ENCODE measurements around the gene PGGT1B.
"Not testable (repeated sequence)": the region's sequence is repeated elsewhere in the genome, so short reads cannot be mapped to it uniquely, and the experiment has no call there.

The PGGT1B gene

GRCh38 chr5:115257981-115258380 is 4.7 kb downstream of the PGGT1B start:
- no peak for DNase-seq

DNA sequence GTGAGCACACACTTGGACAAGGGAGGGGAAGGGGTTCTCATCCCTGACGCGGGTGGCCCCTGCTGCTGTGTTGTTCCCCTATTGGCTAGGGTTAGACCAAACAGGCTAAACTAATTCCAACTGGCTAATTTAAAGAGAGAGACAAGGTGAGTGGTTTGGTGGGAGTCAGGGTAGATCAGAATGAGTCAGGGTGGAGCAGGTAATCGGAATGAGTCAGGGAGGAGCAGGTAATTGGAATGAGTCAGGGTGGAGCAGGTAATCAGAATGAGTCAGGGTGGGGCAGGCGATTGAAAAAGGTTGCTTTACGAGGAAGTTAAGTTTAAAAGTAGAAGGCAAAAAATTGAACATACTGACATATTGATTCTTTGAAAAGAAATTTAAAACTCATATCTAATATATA is 13.3 kb downstream of the PGGT1B start:
- not testable (repeated sequence) for DNase-seq

GRCh38 chr5:115246361-115246991 is 16.2 kb downstream of the PGGT1B start:
- DNase-seq = no peak

DNA sequence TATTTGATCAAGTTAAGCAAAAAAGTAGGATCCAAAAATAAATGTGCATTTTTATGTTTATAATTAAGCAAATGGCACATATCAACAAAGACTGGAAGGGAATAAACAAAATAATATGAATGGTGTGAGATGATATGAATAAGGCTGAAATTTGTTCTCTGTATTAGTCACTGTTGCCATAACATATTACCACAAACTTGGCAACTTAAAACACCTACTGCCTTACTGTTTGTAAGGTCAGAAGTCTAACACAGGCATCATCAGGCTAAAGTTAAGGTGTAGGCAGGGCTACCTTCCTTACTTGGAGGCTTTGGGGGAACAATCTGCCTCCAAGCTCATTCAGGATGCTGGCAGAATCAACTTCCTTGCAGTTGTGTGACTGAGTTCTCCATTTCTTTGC is 19.3 kb downstream of the PGGT1B start:
- no peak for DNase-seq

- no peak for DNase-seq
These were observed 20.6 kb downstream of the PGGT1B start for GRCh38 chr5:115241881-115242642.

DNA sequence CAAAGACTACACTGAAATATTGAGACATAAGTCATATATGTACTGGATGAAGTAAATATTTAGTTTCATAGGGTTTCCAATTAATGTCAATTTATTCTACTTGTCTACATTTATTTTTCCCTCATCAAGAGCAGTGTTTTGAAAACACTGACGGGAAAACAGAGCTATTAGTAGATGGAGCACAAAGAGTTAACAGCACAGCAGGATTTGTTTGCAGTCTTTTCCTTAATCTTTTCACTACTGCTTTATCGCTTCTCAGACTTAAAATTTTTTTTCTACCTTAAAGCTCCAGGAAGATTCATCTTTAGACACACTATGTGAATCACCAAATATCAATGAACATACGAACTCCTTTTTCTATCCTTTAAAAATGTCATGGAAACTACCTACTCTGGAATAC is 25.6 kb downstream of the PGGT1B start:
- DNase-seq = no peak

DNA sequence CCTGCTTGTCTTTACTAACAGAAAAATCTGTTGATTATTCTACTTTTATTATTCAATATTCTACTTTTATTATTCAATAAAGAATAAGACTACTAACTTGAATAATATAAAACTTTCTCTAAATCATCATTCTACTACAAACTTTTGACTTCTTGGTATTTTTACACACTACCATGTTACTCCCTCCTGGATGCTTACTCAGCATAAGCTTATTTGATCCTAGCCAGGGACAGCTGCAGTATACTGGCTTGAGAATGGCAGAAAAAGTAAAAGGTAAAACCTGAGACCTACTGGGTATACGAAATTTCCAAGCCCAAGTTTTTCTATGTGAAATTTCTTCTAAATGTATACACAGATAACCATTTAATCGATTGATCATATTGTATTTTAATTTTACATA is 26.1 kb downstream of the PGGT1B start:
- no peak for DNase-seq

GRCh38 chr5:115231598-115231997 is 31.1 kb downstream of the PGGT1B start:
- no peak for DNase-seq

- no peak for DNase-seq
These were observed 33.1 kb downstream of the PGGT1B start for GRCh38 chr5:115229606-115230005.

DNA sequence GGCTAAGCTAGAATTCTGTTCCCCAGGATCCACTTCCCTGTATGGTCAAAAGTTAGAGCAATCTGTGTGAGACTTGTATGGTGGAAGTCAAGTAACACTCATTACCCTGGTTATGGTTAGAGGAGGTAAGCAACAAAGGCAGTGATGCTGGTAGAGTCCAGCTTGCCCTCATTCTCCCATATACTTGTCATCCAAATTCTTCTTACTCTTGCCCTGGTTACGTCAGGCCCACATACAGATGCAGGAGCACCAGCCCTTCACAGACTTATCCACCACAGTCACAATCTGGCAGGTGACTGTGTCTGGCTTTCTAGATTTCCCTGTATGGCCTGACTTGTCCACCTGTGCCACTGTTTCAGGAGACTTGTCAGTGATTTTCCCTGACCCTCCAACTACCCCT is 35.4 kb downstream of the PGGT1B start:
- no peak for DNase-seq

- no peak for DNase-seq
These were observed 48.1 kb downstream of the PGGT1B start for GRCh38 chr5:115214541-115214940.

DNA sequence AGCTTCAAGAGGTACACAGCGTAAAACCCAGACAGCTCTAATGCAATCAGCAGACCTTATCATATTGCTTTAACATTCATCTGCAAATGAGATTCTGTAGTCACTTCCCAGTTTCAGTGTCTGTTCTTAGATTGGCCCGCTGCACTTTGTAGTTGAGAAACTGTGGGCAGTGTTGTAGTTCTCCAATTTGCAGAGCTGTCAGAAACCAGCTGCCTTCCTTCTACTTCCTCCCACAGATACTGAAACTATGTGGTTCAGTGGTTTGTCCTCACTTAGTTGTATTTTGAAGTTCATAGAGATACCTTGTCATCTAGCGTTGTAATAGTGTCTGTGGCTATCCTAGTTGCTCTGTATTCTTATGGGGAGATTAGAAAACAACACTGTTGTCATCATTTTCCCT is 53.4 kb downstream of the PGGT1B start:
- peak; percentile 68 for DNase-seq

DNA sequence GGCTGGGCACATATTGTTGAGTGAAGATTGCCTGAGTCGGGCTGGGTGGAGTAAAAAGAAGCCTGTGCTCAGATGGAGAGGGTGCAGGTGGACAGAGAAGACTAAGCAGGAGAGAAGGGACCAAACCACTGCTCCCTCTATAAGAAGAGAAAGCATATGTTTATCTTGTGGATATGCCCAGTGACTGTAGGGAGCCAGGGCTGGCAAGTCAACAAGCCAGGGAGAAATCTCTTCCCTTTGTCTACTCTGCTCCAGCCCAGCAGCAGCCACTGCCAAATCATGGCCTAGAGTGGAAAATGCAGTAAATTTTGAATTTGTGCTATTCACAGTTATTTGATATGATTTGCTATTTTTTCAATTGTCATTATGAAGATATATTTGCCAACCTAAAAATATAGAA is 59.7 kb downstream of the PGGT1B start:
- DNase-seq = no peak

GRCh38 chr5:115196161-115196560 is 66.5 kb downstream of the PGGT1B start:
- DNase-seq = no peak

- no peak for DNase-seq
These were observed 68.0 kb downstream of the PGGT1B start for GRCh38 chr5:115194676-115195075.

- no peak for DNase-seq
These were observed 69.4 kb downstream of the PGGT1B start for GRCh38 chr5:115193295-115193694.

GRCh38 chr5:115192098-115192497 is 70.6 kb downstream of the PGGT1B start:
- no peak for DNase-seq

DNA sequence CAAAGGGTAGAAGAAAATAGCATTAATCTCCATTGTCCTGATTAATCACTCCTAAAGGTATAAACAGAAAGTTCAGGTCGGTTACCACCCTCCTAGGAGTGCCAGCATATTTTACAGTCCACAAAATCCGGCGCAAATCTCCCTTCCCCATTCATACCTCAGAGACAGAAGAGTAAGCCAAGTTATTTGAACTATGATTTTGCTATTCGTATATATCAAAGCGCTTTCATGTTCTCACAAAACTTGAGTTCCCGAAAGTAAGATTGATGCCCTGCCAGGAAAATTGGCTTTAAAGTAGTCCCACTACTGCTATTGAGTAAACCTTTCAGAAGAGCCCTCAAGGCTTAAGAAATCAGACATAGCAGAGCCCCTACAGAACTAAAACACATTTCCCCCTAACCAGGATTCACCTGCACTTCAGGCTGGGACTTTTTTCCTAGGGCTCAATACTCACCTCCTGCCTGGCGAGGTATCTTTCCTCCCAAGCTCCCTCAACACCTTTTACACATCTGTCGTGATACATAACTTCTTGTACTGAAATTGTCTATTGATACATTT is 71.1 kb downstream of the PGGT1B start:
- DNase-seq = no peak

- no peak for DNase-seq
These were observed 72.3 kb downstream of the PGGT1B start for GRCh38 chr5:115190388-115190787.

DNA sequence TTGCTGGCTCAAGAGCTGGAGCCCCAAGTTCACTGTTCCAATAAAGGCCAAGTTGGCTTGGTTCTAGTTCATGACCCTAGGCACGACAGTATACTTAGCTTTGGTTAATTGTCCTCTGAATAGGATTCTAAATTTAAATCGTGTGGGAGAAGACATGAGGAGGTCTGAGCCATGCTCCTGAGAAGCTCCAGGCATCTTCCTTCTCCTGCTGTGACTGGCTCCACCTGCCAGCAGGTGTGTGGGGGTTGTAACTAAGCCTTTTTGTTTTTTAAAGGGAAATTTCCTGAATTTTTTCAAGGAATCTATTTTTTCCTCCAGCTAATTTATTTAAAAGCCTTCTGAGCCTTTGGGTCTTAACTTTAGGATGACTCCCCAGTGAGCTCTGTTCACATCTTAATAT is 72.8 kb downstream of the PGGT1B start:
- DNase-seq = no peak

GRCh38 chr5:115186794-115187193 is 75.9 kb downstream of the PGGT1B start:
- DNase-seq = no peak

DNA sequence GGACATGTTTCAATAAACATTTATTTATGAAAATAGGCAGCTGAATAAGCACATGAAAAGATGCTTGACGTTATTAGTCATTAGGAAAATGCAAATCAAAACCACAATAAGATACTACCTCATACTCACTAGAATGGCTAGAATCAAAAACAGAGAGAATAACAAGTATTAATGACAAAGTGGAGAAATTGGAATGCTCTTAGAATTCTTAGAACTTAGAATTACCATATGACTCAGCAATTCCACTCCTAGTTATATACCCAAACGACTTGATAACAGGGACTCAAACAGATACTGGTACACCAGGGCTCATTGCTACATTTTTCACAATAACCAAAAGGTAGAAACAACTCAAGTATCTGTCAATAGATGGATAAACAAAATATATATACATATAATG is 77.9 kb downstream of the PGGT1B start:
- DNase-seq = no peak

DNA sequence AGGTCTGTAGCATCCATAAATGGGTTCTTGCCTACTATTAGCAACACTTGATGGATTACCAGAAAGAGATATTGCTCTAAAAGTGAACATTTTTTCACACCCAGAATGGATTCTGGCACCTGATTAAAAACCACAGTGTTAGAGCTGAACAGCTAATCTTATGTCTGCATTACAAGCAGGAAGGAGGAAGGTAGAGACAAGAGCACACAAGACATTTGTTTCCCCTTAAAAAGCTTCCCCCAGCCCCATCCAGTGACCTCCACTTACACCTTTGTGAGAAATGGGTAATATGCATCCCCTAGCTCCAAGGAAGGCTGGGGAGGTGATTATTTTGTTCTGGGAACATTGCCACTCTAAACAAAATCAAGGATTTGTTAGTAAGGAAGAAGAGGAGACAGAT is 80.9 kb downstream of the PGGT1B start:
- no peak for DNase-seq

GRCh38 chr5:115180165-115180709 is 82.4 kb downstream of the PGGT1B start:
- DNase-seq = no peak

Data from CD4-positive, alpha-beta T cell treated with Interleukin-15 for 1 hour (primary cell).